ENCODE measurements around the gene FCGR2B.
"Not testable (repeated sequence)": the region's sequence is repeated elsewhere in the genome, so short reads cannot be mapped to it uniquely, and the experiment has no call there.

Gene FCGR2B

GRCh38 chr1:161647507-161648360 is 15.2 kb upstream of the FCGR2B start:
- peak; percentile 48 to 49 for DNase-seq

GRCh38 chr1:161653541-161653940 is 9.4 kb upstream of the FCGR2B start:
- not testable (repeated sequence) for DNase-seq

GRCh38 chr1:161653971-161654370 is 9.0 kb upstream of the FCGR2B start:
- not testable (repeated sequence) for DNase-seq

- DNase-seq = not testable (repeated sequence)
These were observed 4.4 kb upstream of the FCGR2B start for GRCh38 chr1:161658524-161658923.

- not testable (repeated sequence) for DNase-seq
These were observed 1.2 kb upstream of the FCGR2B start for GRCh38 chr1:161661660-161662311.

- not testable (repeated sequence) for DNase-seq
These were observed 626 bp downstream of the FCGR2B start for GRCh38 chr1:161663569-161663968.

GRCh38 chr1:161664689-161665088 is 1.7 kb downstream of the FCGR2B start:
- not testable (repeated sequence) for DNase-seq

GRCh38 chr1:161671045-161672020 is 8.4 kb downstream of the FCGR2B start:
- DNase-seq = not testable (repeated sequence)

GRCh38 chr1:161673437-161673836 is 10.5 kb downstream of the FCGR2B start:
- not testable (repeated sequence) for DNase-seq

GRCh38 chr1:161674447-161674846 is 11.5 kb downstream of the FCGR2B start:
- DNase-seq = not testable (repeated sequence)

GRCh38 chr1:161674908-161675307 is 12.0 kb downstream of the FCGR2B start:
- not testable (repeated sequence) for DNase-seq

GRCh38 chr1:161676441-161676840 is 13.5 kb downstream of the FCGR2B start:
- no peak for DNase-seq

GRCh38 chr1:161676958-161677689 is 14.2 kb downstream of the FCGR2B start:
- no peak for DNase-seq

- no peak for DNase-seq
These were observed 15.6 kb downstream of the FCGR2B start for GRCh38 chr1:161678500-161678899.

GRCh38 chr1:161681879-161682278 is 18.9 kb downstream of the FCGR2B start:
- no peak for DNase-seq

- no peak for DNase-seq
These were observed 26.0 kb downstream of the FCGR2B start for GRCh38 chr1:161688946-161689345.

GRCh38 chr1:161691846-161692245 is 28.9 kb downstream of the FCGR2B start:
- DNase-seq = no peak

- not testable (repeated sequence) for DNase-seq
These were observed 30.2 kb downstream of the FCGR2B start for GRCh38 chr1:161693020-161693712.

- DNase-seq = not testable (repeated sequence)
These were observed 35.4 kb downstream of the FCGR2B start for GRCh38 chr1:161698302-161698701.

- DNase-seq = no peak
These were observed 39.3 kb downstream of the FCGR2B start for GRCh38 chr1:161702250-161702649.

- DNase-seq = no peak
These were observed 42.6 kb downstream of the FCGR2B start for GRCh38 chr1:161705537-161705936.

GRCh38 chr1:161706113-161706481 is 43.2 kb downstream of the FCGR2B start:
- DNase-seq = no peak
